IPS-18a (cell line): ENCODE measurements around the gene GGACT.

Experiments
- H3K27ac ChIP-seq: one replicate; pipeline ENCODE4 v1.5.1; 2013; ENCODE audit warnings: low read length
- H3K27me3 ChIP-seq: one replicate; pipeline ENCODE4 v1.6.1; 2013; ENCODE audit warnings: mild to moderate bottlenecking, low read length; ENCODE audit not compliant: control insufficient read depth, insufficient read depth
- H3K36me3 ChIP-seq: one replicate; pipeline ENCODE4 v1.6.1; 2013; ENCODE audit warnings: low read depth, low read length; ENCODE audit not compliant: control insufficient read depth
- H3K4me1 ChIP-seq: one replicate; pipeline ENCODE4 v1.6.1; 2013; ENCODE audit warnings: low read depth, low read length; ENCODE audit not compliant: control insufficient read depth
- H3K4me3 ChIP-seq: one replicate; pipeline ENCODE4 v1.5.1; 2013; ENCODE audit warnings: low read length
- H3K9ac ChIP-seq: one replicate; pipeline ENCODE4 v1.6.1; 2013; ENCODE audit warnings: mild to moderate bottlenecking, low read length, moderate library complexity
- H3K9me3 ChIP-seq: one replicate; pipeline ENCODE4 v1.6.1; 2013; ENCODE audit warnings: low read depth, low read length; ENCODE audit not compliant: control insufficient read depth

GGACT gene

GRCh38 chr13:100534911-100535310 is 53.7 kb downstream of the GGACT start:
- no peaks in the 10 kb centered on the region for H3K36me3 ChIP-seq

DNA sequence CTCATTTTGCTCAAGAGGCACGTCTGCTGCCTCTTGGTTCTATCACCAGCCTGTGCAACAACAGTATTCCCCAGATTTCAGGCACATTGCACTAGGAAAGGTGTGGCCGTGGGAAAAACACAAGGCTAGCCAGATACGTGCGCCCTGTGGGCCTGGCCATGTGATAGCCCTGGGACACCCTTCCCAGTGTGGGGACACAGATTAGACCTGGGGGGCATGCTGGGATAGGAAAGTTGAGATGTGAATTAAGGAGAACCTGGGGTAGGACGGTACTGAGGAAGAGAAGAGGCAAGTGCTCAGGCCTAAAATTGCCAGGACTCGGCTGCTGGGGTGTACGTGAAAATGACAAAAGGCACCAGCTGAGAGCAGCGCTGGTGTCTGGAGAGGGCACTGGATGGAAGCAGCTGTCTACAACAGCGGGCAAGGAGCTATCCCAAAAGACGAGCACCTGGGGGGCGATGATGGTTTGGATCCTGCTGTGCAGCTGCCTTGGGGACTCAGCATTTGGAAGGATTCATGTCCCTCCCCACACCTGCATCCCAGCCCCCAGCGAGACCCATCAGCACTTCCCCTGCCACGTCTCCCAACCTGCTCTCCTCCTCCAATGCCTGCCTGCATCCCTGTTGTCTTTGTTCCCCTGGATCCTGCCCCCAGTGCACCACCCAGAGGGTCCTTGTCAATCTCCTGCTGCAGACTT is 54.3 kb downstream of the GGACT start:
- H3K9me3 ChIP-seq = no peaks in the 10 kb centered on the region
- no peaks in the 10 kb centered on the region for H3K36me3 ChIP-seq

More at GRCh38 chr13:100534911-100535310, 53.7 kb downstream of the GGACT start:
- H3K27ac ChIP-seq = no peak overlapping the region
- H3K4me3 ChIP-seq = no peak overlapping the region
- H3K9me3 ChIP-seq = no peaks in the 10 kb centered on the region
- no peaks in the 10 kb centered on the region for H3K27me3 ChIP-seq
- peaks cover 10% of the 10 kb centered on the region for H3K4me1 ChIP-seq
- H3K9ac ChIP-seq = no peak overlapping the region

DNA sequence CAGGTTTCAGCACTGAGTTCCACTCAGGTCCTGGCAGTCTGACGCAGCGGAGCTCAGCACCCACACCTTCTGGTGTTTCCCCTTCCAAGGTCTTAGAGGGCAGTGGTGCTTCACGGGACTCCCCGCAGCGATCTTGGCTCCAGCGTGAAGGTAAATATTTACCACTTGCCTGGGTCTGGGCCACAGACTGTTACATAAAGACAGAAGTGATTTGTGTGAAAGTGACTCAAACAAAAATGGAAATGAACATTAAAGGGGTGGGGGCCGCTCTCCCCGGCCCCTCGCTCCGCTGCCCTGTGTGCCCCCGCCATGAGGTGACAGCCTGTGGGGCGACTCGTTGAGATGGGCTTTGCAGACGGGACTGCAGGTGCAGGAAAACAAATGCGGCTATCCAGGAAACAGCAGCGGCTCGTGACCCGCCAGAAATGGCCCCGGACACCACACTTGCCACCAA is 55.0 kb downstream of the GGACT start:
- peaks cover 10% of the 10 kb centered on the region for H3K4me1 ChIP-seq
- no peak overlapping the region for H3K4me3 ChIP-seq
- no peaks in the 10 kb centered on the region for H3K36me3 ChIP-seq
- no peak overlapping the region for H3K9ac ChIP-seq
- H3K27ac ChIP-seq = no peak overlapping the region
- no peaks in the 10 kb centered on the region for H3K27me3 ChIP-seq
- H3K9me3 ChIP-seq = no peaks in the 10 kb centered on the region

More for the DNA sequence above, 54.3 kb downstream of the GGACT start:
- H3K4me1 ChIP-seq = peaks cover 10% of the 10 kb centered on the region
- no peak overlapping the region for H3K27ac ChIP-seq
- no peaks in the 10 kb centered on the region for H3K27me3 ChIP-seq
- no peak overlapping the region for H3K9ac ChIP-seq
- no peak overlapping the region for H3K4me3 ChIP-seq

GRCh38 chr13:100532836-100533435 is 55.7 kb downstream of the GGACT start:
- Histone ChIP-seq H3K9ac (no peak overlapping the region), H3K27me3 (no peaks in the 10 kb centered on the region), H3K36me3 (peaks cover 4% of the 10 kb centered on the region), H3K9me3 (no peaks in the 10 kb centered on the region), H3K4me1 (peaks cover 10% of the 10 kb centered on the region), H3K4me3 (no peak overlapping the region), H3K27ac (no peak overlapping the region)

- H3K27me3 ChIP-seq = no peaks in the 10 kb centered on the region
- H3K9me3 ChIP-seq = no peaks in the 10 kb centered on the region
- H3K36me3 ChIP-seq = peaks cover 9% of the 10 kb centered on the region
- H3K4me1 ChIP-seq = peaks cover 10% of the 10 kb centered on the region
- H3K9ac ChIP-seq = no peak overlapping the region
- no peak overlapping the region for H3K4me3 ChIP-seq
- H3K27ac ChIP-seq = no peak overlapping the region
These were observed 56.4 kb downstream of the GGACT start for GRCh38 chr13:100532090-100532766.

DNA sequence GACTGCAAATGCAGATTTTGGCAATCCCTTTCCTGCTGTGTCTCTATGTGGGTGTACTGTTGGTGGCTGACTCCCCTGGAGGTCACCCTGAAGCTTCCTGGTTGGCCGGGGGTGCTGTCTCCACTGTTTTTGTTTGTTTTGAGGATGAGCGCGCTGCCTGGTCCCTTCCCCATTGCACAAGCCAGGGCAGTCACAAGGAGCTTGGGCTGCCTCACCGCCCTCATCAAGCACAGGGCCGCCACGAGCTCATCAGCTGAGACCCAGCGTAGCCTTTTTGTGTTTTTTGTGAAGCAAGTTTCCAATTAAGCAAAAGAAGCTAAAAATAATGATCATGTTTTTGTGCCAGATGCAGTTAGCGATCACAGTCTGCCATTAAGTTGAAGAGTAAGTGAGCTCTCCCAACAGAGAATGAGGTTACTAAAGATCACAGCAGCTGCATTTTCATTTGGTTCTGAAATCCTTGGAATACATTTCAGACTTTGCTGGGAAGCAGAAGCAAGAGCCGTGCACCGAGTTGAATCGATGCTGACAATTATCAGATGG is 57.8 kb downstream of the GGACT start:
- Histone ChIP-seq H3K27me3 (no peaks in the 10 kb centered on the region), H3K4me1 (peaks cover 14% of the 10 kb centered on the region), H3K27ac (no peak overlapping the region), H3K4me3 (no peak overlapping the region), H3K9me3 (no peaks in the 10 kb centered on the region), H3K9ac (no peak overlapping the region), H3K36me3 (peaks cover 9% of the 10 kb centered on the region)

DNA sequence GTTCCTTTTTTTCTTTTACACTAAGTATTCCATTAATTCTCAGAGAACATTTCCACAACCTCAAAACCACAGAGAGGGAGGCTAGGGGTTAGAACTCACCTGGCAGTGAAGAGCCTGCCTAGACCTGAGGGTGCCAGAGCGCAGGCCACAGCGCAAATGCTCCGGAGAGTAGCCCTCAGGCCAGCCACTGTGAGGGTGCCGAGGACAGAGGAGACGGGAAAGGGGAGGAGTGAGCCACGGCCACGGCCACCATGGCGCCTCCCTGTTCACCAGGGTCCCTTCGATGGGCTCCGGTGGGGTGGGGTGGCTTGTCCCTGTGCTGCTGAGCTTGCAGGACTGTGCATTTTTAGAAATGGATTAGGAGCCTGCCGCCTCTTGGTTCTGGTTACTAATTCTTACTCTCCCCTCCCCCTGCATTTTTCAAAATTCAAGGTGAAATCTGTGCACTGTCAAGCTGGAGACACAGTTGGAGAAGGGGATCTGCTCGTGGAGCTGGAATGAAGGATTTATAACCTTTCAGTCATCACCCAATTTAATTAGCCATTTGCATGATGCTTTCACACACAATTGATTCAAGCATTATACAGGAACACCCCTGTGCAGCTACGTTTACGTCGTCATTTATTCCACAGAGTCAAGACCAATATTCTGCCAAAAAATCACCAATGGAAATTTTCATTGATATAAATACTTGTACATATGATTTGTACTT is 58.8 kb downstream of the GGACT start:
- Histone ChIP-seq H3K27me3 (no peaks in the 10 kb centered on the region), H3K9ac (no peak overlapping the region), H3K9me3 (no peaks in the 10 kb centered on the region), H3K4me1 (peaks cover 17% of the 10 kb centered on the region), H3K27ac (no peak overlapping the region), H3K4me3 (no peak overlapping the region), H3K36me3 (peaks cover 9% of the 10 kb centered on the region)

DNA sequence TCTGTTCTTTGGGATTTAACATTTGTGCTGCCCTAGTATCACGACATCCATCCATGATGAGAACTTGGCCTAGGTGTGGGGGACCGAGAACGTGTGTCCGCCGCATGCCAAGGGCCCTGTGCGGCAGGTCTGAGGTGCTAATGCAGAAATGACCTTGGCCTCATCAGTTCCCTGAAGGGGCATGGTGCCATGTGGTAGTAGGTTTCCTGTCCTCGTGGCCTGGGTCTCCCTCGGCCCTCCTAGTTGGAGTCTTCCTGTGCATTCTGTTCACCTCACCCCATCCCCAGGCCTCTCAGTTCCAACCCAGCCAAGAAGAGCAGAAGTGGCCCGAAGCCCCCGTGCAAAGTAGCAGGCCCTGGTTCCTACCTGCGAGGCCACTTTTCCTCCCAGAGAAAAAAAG is 59.8 kb downstream of the GGACT start:
- no peak overlapping the region for H3K4me3 ChIP-seq
- H3K27ac ChIP-seq = no peak overlapping the region
- H3K4me1 ChIP-seq = peaks cover 17% of the 10 kb centered on the region
- no peak overlapping the region for H3K9ac ChIP-seq
- H3K9me3 ChIP-seq = no peaks in the 10 kb centered on the region
- peaks cover 9% of the 10 kb centered on the region for H3K36me3 ChIP-seq
- no peaks in the 10 kb centered on the region for H3K27me3 ChIP-seq

DNA sequence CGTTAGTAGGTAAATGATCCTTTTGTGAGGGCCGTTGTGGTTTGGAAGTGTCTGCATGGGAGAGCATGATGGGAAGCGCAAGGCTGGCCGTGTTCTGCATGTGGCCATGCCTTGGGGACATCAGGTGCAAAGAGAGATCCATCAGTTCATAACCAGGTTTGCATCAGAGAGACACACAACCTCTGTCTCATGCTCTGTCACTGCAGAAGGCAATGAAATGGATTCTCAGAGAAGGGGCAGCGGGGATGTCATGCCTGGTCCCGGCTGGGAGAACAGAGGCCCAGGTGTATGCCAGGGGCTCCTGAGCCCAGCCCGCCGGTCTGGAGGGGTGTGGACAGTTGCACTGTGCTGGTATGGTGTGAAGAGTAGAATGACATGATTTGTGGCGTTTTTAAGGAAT is 60.2 kb downstream of the GGACT start:
- Histone ChIP-seq H3K36me3 (peaks cover 9% of the 10 kb centered on the region), H3K9me3 (no peaks in the 10 kb centered on the region), H3K27me3 (no peaks in the 10 kb centered on the region), H3K9ac (no peak overlapping the region), H3K4me1 (peaks cover 17% of the 10 kb centered on the region), H3K27ac (no peak overlapping the region), H3K4me3 (no peak overlapping the region)

GRCh38 chr13:100527644-100528043 is 60.9 kb downstream of the GGACT start:
- peaks cover 17% of the 10 kb centered on the region for H3K4me1 ChIP-seq
- H3K27me3 ChIP-seq = no peaks in the 10 kb centered on the region
- no peak overlapping the region for H3K9ac ChIP-seq
- H3K4me3 ChIP-seq = no peak overlapping the region
- H3K27ac ChIP-seq = no peak overlapping the region
- H3K36me3 ChIP-seq = peaks cover 9% of the 10 kb centered on the region
- H3K9me3 ChIP-seq = no peaks in the 10 kb centered on the region

DNA sequence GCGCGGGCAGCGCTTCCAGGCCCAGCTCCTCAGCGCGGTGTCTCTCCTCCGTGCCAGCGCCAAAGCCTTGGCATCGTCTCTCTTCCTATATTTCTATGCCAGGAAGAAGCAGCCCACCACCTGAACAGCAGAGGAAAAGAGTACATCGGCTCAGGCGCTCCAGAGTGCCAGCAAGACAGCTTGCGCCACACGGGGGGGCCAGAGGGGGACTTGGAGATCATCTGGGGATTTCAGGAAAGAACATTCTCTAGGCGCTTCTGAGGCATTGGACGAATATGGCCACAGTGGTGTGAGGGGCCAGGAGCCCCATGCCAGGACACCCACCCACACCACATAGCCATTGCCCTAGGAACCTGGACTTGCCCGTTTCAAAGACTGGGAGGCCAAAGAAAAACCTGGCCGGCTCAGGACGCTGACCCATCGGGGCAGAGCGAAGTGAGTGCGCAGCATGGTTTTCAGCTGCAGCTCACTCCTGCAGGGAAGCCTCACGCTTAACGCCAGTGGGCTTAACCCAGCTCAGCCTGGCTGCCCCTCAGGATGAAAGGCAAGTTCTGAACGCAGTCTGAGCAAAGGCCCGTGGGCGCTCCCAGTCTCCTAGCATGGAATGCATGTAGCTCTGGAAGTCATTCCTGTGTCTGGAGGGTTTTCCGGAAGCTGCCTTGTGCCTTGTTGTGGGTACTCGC is 62.1 kb downstream of the GGACT start:
- Histone ChIP-seq H3K27ac (no peak overlapping the region), H3K27me3 (no peaks in the 10 kb centered on the region), H3K36me3 (peaks cover 9% of the 10 kb centered on the region), H3K4me3 (no peak overlapping the region), H3K9me3 (no peaks in the 10 kb centered on the region), H3K9ac (no peak overlapping the region), H3K4me1 (peaks cover 28% of the 10 kb centered on the region)
